Activated B cell treated with CpG ODN at 0.5 μM for 24 hours (primary cell): ENCODE data around the gene MAP1B. TPM values are rescaled to one million over a fixed set of nuclear protein-coding genes. Genes with fewer than 3 reads are reported as not detected.

Experiments
- ATAC-seq: fragments of 200-7000 bp; cut with Tn5 transposase; one replicate; pipeline ENCODE4 v1.10.0; 2021; ENCODE audit warnings: low read depth, mild to moderate bottlenecking, moderate library complexity
- CTCF ChIA-PET: fragments of 350-600 bp; sonication (Branson Sonifier 250); formaldehyde crosslinking; loops from one replicate; lab custom pipeline; 2021; ENCODE audit warnings: antibody characterized with exemption; lab: Charles Lee
- POLR2A ChIA-PET: fragments of 350-600 bp; sonication (Branson Sonifier 250); formaldehyde crosslinking; loops from one replicate; lab custom pipeline; 2021; ENCODE audit warnings: antibody characterized with exemption; lab: Charles Lee
- DNase-seq: peaks from one replicate; pipeline ENCODE4 v3.0.0; 2022
- H3K27ac Mint-ChIP-seq: one replicate; pipeline ENCODE4 v1.8.0; 2020; ENCODE audit warnings: mixed read lengths
- H3K27me3 Mint-ChIP-seq: one replicate; pipeline ENCODE4 v1.8.0; 2021; ENCODE audit warnings: mixed read lengths
- H3K36me3 Mint-ChIP-seq: one replicate; pipeline ENCODE4 v1.8.0; 2021; ENCODE audit warnings: low read depth, mixed read lengths
- H3K4me1 Mint-ChIP-seq: one replicate; pipeline ENCODE4 v1.8.0; 2021; ENCODE audit warnings: mixed read lengths
- H3K4me3 Mint-ChIP-seq: one replicate; pipeline ENCODE4 v1.8.0; 2020; ENCODE audit warnings: mild to moderate bottlenecking, mixed read lengths
- H3K9me3 Mint-ChIP-seq: one replicate; pipeline ENCODE4 v1.8.0; 2020; ENCODE audit warnings: mixed read lengths
- CTCF ChIP-seq: fragments of 200-600 bp; IDR thresholded peaks from one replicate; pipeline ENCODE4 v1.8.0; 2022; ENCODE audit warnings: antibody characterized with exemption, mild to moderate bottlenecking
- intact Hi-C: fragments of 100-400 bp; cut with micrococcal nuclease; formaldehyde crosslinking; loops from one replicate; pipeline ENCODE4 v1.15.1; 2024
- total RNA-seq: library from RNA; stranded (reverse); gene quantifications from 2 replicates; pipeline ENCODE4 v1.2.3, GENCODE V29; 2022

Gene MAP1B
- total RNA-seq, 1 donor from 2014 or later: 0.09 TPM

- no peak for TF ChIP-seq CTCF
- intact Hi-C loops: no loop called here
- ChIA-PET POLR2A (no interaction called here), CTCF (no interaction called here)
- H3K9me3 Mint-ChIP-seq: no peaks in the 10 kb centered on the region
- H3K27ac Mint-ChIP-seq: no peak overlapping the region
- H3K27me3 Mint-ChIP-seq: peaks cover 17% of the 10 kb centered on the region
- H3K4me1 Mint-ChIP-seq: no peaks in the 10 kb centered on the region
- no peak for DNase-seq
- H3K4me3 Mint-ChIP-seq: no peak overlapping the region
- ATAC-seq: no peak
- H3K36me3 Mint-ChIP-seq: no peaks in the 10 kb centered on the region
These were observed 31.8 kb upstream of the MAP1B start for GRCh38 chr5:72075461-72075860.

GRCh38 chr5:72076621-72077300 lies 30.5 kb upstream of the MAP1B start:
- Mint-ChIP-seq H3K9me3 (no peaks in the 10 kb centered on the region), H3K4me1 (no peaks in the 10 kb centered on the region), H3K36me3 (no peaks in the 10 kb centered on the region), H3K27me3 (peaks cover 17% of the 10 kb centered on the region), H3K27ac (no peak overlapping the region), H3K4me3 (no peak overlapping the region)
- ChIA-PET CTCF (no interaction called here), POLR2A (no interaction called here)
- no peak for TF ChIP-seq CTCF
- DNase-seq (no peak), ATAC-seq (no peak)
- intact Hi-C loops: no loop called here

GRCh38 chr5:72077390-72077789 lies 29.9 kb upstream of the MAP1B start:
- no peak overlapping the region for H3K27ac Mint-ChIP-seq
- CTCF ChIA-PET: no interaction called here
- DNase-seq: no peak
- peaks cover 21% of the 10 kb centered on the region for H3K27me3 Mint-ChIP-seq
- POLR2A ChIA-PET: no interaction called here
- no peak overlapping the region for H3K4me3 Mint-ChIP-seq
- TF ChIP-seq CTCF: no peak
- intact Hi-C loops: no loop called here
- no peak for ATAC-seq
- H3K9me3 Mint-ChIP-seq: no peaks in the 10 kb centered on the region
- no peaks in the 10 kb centered on the region for H3K4me1 Mint-ChIP-seq
- H3K36me3 Mint-ChIP-seq: no peaks in the 10 kb centered on the region

- Mint-ChIP-seq H3K27ac (no peak overlapping the region), H3K9me3 (no peaks in the 10 kb centered on the region), H3K27me3 (peaks cover 30% of the 10 kb centered on the region), H3K36me3 (no peaks in the 10 kb centered on the region), H3K4me3 (no peak overlapping the region), H3K4me1 (no peaks in the 10 kb centered on the region)
- POLR2A ChIA-PET: no interaction called here
- DNase-seq: no peak
- ATAC-seq: no peak
- CTCF ChIA-PET: no interaction called here
- TF ChIP-seq CTCF: no peak
- intact Hi-C loops: no loop called here
These were observed 28.0 kb upstream of the MAP1B start for GRCh38 chr5:72079288-72079687.

GRCh38 chr5:72082048-72082447 lies 25.2 kb upstream of the MAP1B start:
- no peaks in the 10 kb centered on the region for H3K36me3 Mint-ChIP-seq
- H3K27me3 Mint-ChIP-seq: peaks cover 38% of the 10 kb centered on the region
- no peaks in the 10 kb centered on the region for H3K9me3 Mint-ChIP-seq
- DNase-seq (no peak), ATAC-seq (no peak)
- ChIA-PET POLR2A (no interaction called here), CTCF (no interaction called here)
- H3K27ac Mint-ChIP-seq: no peak overlapping the region
- intact Hi-C loops: no loop called here
- no peak for TF ChIP-seq CTCF
- no peak overlapping the region for H3K4me3 Mint-ChIP-seq
- H3K4me1 Mint-ChIP-seq: no peaks in the 10 kb centered on the region
